ENCODE data around the gene ADAD1.

ADAD1 gene

DNA sequence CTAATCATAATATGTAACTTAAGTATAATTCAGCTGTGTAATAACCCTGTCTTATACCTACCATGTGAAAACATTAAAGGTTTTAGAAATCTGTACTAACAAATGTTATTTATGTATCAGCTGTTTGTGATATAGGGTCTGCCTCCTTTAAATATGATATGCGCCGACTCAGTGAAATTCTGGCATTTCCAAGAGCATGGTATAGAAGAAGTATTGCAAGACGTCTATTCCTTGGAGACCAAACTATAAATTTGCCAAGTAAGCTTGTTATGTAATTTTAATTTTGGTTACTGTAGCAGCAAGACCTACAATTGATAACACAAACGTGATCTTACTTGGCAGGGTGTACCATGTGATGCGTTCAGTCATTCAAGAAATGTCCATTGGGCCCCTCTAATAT lies 32.3 kb upstream of the ADAD1 start:
- no peaks in the 10 kb centered on the region for H3K9me3 ChIP-seq (ENCODE audit: insufficient read depth, low read depth, low read length)
- H4K20me1 ChIP-seq (ENCODE audit: insufficient read depth, low read length, poor library complexity, severe bottlenecking): no peaks in the 10 kb centered on the region
- H3K79me2 ChIP-seq (ENCODE audit: insufficient read depth, low read length): no peaks in the 10 kb centered on the region
- H3K36me3 ChIP-seq (ENCODE audit: insufficient read depth, low read length): peaks cover 23% of the 10 kb centered on the region; the same call in 1 of the 2 replicates
- H3F3A ChIP-seq (ENCODE audit: low read depth): no peaks in the 10 kb centered on the region
- H3K4me2 ChIP-seq (ENCODE audit: low read depth, low read length, poor library complexity, severe bottlenecking): no peak overlapping the region
- no peak overlapping the region for H2AFZ ChIP-seq (ENCODE audit: low read length)
- H3K4me1 ChIP-seq (ENCODE audit: insufficient read depth, low read length, poor library complexity, severe bottlenecking): no peaks in the 10 kb centered on the region
- H3K27me3 ChIP-seq (ENCODE audit: insufficient read depth, low read length, poor library complexity, severe bottlenecking): no peaks in the 10 kb centered on the region
- H3K9me2 ChIP-seq (replicated peaks; ENCODE audit: low read depth, low read length): no peaks in the 10 kb centered on the region
- no peak for TF ChIP-seq EZH2phosphoT487 (IDR thresholded peaks at IDR 0.05; ENCODE audit: borderline replicate concordance)
- TF ChIP-seq, protein P1, sequence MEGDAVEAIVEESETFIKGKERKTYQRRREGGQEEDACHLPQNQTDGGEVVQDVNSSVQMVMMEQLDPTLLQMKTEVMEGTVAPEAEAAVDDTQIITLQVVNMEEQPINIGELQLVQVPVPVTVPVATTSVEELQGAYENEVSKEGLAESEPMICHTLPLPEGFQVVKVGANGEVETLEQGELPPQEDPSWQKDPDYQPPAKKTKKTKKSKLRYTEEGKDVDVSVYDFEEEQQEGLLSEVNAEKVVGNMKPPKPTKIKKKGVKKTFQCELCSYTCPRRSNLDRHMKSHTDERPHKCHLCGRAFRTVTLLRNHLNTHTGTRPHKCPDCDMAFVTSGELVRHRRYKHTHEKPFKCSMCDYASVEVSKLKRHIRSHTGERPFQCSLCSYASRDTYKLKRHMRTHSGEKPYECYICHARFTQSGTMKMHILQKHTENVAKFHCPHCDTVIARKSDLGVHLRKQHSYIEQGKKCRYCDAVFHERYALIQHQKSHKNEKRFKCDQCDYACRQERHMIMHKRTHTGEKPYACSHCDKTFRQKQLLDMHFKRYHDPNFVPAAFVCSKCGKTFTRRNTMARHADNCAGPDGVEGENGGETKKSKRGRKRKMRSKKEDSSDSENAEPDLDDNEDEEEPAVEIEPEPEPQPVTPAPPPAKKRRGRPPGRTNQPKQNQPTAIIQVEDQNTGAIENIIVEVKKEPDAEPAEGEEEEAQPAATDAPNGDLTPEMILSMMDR (conservative IDR thresholded peaks at IDR 0.05; ENCODE audit: low read length): no peak
- H3K4me3 ChIP-seq (ENCODE audit: low read length, poor library complexity, severe bottlenecking): no peak overlapping the region
- no peak overlapping the region for H3K9ac ChIP-seq (ENCODE audit: low read depth, low read length, poor library complexity, severe bottlenecking)

GRCh38 chr4:122356317-122356808 lies 22.4 kb upstream of the ADAD1 start:
- Histone ChIP-seq H3K9ac (ENCODE audit: low read depth, low read length, poor library complexity, severe bottlenecking) (no peak overlapping the region), H3K36me3 (ENCODE audit: insufficient read depth, low read length) (peaks cover 13% of the 10 kb centered on the region; the same call in 1 of the 2 replicates), H3K27me3 (ENCODE audit: insufficient read depth, low read length, poor library complexity, severe bottlenecking) (no peaks in the 10 kb centered on the region), H3K9me2 (replicated peaks; ENCODE audit: low read depth, low read length) (no peaks in the 10 kb centered on the region), H3K79me2 (ENCODE audit: insufficient read depth, low read length) (no peaks in the 10 kb centered on the region), H3K9me3 (ENCODE audit: insufficient read depth, low read depth, low read length) (no peaks in the 10 kb centered on the region), H4K20me1 (ENCODE audit: insufficient read depth, low read length, poor library complexity, severe bottlenecking) (no peaks in the 10 kb centered on the region), H3K4me2 (ENCODE audit: low read depth, low read length, poor library complexity, severe bottlenecking) (no peak overlapping the region), H2AFZ (ENCODE audit: low read length) (no peak overlapping the region), H3K4me1 (ENCODE audit: insufficient read depth, low read length, poor library complexity, severe bottlenecking) (no peaks in the 10 kb centered on the region), H3F3A (ENCODE audit: low read depth) (no peaks in the 10 kb centered on the region), H3K4me3 (ENCODE audit: low read length, poor library complexity, severe bottlenecking) (no peak overlapping the region)
- TF ChIP-seq, protein P1 (conservative IDR thresholded peaks at IDR 0.05; ENCODE audit: low read length): no peak
- TF ChIP-seq EZH2phosphoT487 (IDR thresholded peaks at IDR 0.05; ENCODE audit: borderline replicate concordance): no peak

DNA sequence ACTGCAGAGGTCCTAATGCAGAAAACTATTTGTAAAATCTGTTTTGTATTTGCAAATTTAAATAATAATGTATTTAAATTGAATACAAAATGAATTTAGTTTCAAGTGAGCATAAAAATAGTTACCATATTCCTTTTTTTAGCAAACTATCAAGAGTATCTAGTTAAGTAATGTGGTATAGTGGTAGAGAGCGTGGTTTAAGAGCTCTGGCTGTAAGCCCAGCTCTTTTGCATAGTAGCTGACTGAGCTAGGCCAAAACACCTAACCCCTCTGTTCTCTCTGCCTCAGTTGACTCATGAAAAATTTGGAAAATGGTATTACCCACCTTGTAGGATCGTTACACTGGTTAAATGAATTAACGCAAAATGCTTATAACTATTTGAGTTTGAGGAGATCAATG lies 18.1 kb upstream of the ADAD1 start:
- no peaks in the 10 kb centered on the region for H3K27me3 ChIP-seq (ENCODE audit: insufficient read depth, low read length, poor library complexity, severe bottlenecking)
- peaks cover 15% of the 10 kb centered on the region; the same call in 1 of the 2 replicates for H3K36me3 ChIP-seq (ENCODE audit: insufficient read depth, low read length)
- H3K9me2 ChIP-seq (replicated peaks; ENCODE audit: low read depth, low read length): no peaks in the 10 kb centered on the region
- no peak overlapping the region for H2AFZ ChIP-seq (ENCODE audit: low read length)
- no peak overlapping the region for H3K4me2 ChIP-seq (ENCODE audit: low read depth, low read length, poor library complexity, severe bottlenecking)
- no peaks in the 10 kb centered on the region for H4K20me1 ChIP-seq (ENCODE audit: insufficient read depth, low read length, poor library complexity, severe bottlenecking)
- no peak overlapping the region for H3K9ac ChIP-seq (ENCODE audit: low read depth, low read length, poor library complexity, severe bottlenecking)
- H3K4me1 ChIP-seq (ENCODE audit: insufficient read depth, low read length, poor library complexity, severe bottlenecking): no peaks in the 10 kb centered on the region
- TF ChIP-seq, protein P1 (conservative IDR thresholded peaks at IDR 0.05; ENCODE audit: low read length): no peak
- TF ChIP-seq EZH2phosphoT487 (IDR thresholded peaks at IDR 0.05; ENCODE audit: borderline replicate concordance): no peak
- H3K9me3 ChIP-seq (ENCODE audit: insufficient read depth, low read depth, low read length): no peaks in the 10 kb centered on the region
- H3F3A ChIP-seq (ENCODE audit: low read depth): no peaks in the 10 kb centered on the region
- no peaks in the 10 kb centered on the region for H3K79me2 ChIP-seq (ENCODE audit: insufficient read depth, low read length)
- H3K4me3 ChIP-seq (ENCODE audit: low read length, poor library complexity, severe bottlenecking): no peak overlapping the region

Data from Loucy (cell line).